ENCODE measurements around the gene ANKDD1A.

- no peak for TF ChIP-seq TAF1 (IDR thresholded peaks at IDR 0.05; ENCODE audit: borderline replicate concordance, insufficient read depth, low read length)
- TF ChIP-seq REST (IDR thresholded peaks at IDR 0.05; ENCODE audit: insufficient read depth in 1 of 2, low read depth in 2 of 2, low read length in 2 of 2), result no peak
Observed at GRCh38 chr15:64993290-64993689, 81.6 kb downstream of the ANKDD1A start.

All from PFSK-1 (cell line).